DOHH2 (cell line): ENCODE measurements around the gene DPYD.

Experiments
- CTCF ChIP-seq: fragments of 200-600 bp; sonication (generic); IDR thresholded peaks from one replicate; pipeline ENCODE4 v1.5.1; 2014; ENCODE audit warnings: antibody characterized with exemption, mild to moderate bottlenecking, low read depth, low read length; ENCODE audit not compliant: poor library complexity, severe bottlenecking
- EZH2phosphoT487 ChIP-seq: fragments of 200-600 bp; sonication (generic); IDR thresholded peaks from 2 replicates; pipeline ENCODE4 v1.6.1; 2017; ENCODE audit warnings: borderline replicate concordance, mild to moderate bottlenecking, antibody characterized with exemption, low read length, moderate library complexity, mixed read lengths

GRCh38 chr1:97570691-97571090 is 350.1 kb downstream of the DPYD start:
- TF ChIP-seq CTCF (no peak), EZH2phosphoT487 (no peak)
